HL-60 (cell line): Measurements from ENCODE around the gene NDUFA6.

Source experiments
- CTCF ChIP-seq: IDR thresholded peaks from one replicate; pipeline ENCODE4 v1.5.1; 2011; ENCODE audit warnings: low read length, control low read depth, inconsistent platforms; ENCODE audit not compliant: insufficient read depth
- GABPA ChIP-seq: IDR thresholded peaks from 2 replicates; pipeline ENCODE4 v1.6.1; 2012; ENCODE audit warnings: low read depth
- POLR2AphosphoS5 ChIP-seq: IDR thresholded peaks from 2 replicates; pipeline ENCODE4 v1.6.1; 2012; ENCODE audit warnings: low read depth
- TF ChIP-seq, protein P1 (sequence below): IDR thresholded peaks from 2 replicates; pipeline ENCODE4 v1.6.1; 2012; ENCODE audit warnings: low read depth; ENCODE audit not compliant: insufficient replicate concordance

GRCh38 chr22:42056757-42057511, 33.6 kb downstream of the NDUFA6 start:
- TF ChIP-seq CTCF (no peak), POLR2AphosphoS5 (no peak), GABPA (no peak)
- TF ChIP-seq, protein P1, sequence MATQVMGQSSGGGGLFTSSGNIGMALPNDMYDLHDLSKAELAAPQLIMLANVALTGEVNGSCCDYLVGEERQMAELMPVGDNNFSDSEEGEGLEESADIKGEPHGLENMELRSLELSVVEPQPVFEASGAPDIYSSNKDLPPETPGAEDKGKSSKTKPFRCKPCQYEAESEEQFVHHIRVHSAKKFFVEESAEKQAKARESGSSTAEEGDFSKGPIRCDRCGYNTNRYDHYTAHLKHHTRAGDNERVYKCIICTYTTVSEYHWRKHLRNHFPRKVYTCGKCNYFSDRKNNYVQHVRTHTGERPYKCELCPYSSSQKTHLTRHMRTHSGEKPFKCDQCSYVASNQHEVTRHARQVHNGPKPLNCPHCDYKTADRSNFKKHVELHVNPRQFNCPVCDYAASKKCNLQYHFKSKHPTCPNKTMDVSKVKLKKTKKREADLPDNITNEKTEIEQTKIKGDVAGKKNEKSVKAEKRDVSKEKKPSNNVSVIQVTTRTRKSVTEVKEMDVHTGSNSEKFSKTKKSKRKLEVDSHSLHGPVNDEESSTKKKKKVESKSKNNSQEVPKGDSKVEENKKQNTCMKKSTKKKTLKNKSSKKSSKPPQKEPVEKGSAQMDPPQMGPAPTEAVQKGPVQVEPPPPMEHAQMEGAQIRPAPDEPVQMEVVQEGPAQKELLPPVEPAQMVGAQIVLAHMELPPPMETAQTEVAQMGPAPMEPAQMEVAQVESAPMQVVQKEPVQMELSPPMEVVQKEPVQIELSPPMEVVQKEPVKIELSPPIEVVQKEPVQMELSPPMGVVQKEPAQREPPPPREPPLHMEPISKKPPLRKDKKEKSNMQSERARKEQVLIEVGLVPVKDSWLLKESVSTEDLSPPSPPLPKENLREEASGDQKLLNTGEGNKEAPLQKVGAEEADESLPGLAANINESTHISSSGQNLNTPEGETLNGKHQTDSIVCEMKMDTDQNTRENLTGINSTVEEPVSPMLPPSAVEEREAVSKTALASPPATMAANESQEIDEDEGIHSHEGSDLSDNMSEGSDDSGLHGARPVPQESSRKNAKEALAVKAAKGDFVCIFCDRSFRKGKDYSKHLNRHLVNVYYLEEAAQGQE = no peak
